ENCODE data around the gene MACROH2A2.
"Not testable (repeated sequence)": the region's sequence is repeated elsewhere in the genome, so short reads cannot be mapped to it uniquely, and the experiment has no call there.

Gene MACROH2A2

DNA sequence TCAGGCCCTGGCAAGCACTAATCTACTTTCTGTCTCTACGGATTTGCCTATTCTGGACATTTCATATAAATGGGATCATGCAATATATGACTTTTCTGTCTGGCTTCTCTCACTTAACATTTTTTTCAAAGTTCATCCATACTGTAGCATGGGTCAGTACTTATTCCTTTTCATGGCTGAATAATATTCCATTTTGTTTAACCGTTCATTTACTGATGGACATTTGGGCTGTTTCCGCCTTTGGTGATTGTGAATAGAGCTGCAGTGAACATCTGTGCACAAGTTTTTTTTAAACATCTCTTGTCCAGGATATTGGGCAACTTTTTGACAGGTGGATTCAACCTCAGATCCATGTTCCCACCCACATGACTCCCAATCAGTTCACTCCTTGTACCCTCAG, 49.0 kb downstream of the MACROH2A2 start:
- DNase-seq (ENCODE audit: low spot score) = no peak

DNA sequence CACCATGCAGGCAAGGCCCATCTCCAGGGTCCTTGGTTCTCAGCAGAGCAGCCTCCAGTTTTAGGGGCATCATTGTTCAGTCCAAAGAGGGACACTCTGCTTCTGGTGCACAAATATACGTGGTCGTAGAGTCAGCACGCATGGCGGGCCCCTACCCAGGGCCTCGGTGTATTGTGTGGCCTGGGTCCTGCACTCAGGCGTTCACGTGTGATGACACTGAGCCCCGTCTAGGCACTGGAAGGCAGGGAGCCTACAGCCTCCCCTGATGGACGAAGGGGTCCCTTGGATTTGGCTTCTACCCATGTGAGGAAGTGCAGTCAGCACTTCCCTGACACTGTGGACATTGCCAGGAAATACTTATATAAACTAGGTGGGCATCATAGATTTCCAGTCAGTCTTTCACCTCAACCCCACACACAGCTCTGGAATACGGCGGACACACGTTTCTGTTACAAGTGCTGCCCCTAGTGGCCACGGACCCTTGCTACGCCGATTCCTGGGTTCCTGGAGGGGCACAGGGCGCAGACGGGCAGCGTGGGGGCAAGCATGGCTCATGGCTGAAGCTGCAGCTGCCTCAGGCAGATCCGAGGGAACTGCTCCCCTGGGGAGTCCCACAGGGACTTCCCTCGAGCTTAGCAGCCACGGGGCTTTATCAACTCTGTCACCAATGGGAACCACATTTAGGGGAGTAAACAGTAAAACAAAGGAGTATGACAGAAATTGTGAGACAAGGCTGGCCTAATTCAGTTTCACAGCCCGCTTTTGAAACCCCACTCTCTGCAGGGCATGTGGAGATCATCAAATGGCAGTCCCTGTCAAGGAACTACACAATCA, 54.5 kb downstream of the MACROH2A2 start:
- DNase-seq (ENCODE audit: low spot score) = peak; percentile 10

- DNase-seq (ENCODE audit: low spot score) = no peak
Observed at GRCh38 chr10:70109064-70109729, 56.6 kb downstream of the MACROH2A2 start.

DNA sequence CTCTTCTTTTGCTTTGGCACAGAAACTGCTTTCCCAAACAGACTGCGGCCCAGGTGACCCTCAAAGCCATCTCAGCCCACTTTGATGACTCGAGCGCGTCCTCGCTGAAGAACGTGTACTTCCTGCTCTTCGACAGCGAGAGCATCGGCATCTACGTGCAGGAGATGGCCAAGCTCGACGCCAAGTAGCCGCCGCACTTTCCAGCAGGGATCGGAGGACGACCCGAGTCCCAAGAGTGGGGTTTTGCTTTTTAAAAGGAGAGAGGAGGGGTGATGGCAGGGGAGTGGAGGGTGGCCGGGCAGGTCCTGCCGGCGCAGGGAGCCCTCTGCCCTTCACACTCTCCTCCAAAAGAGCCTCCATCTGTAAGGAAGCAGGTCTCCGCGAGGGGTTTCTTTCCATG, 58.9 kb downstream of the MACROH2A2 start:
- no peak for DNase-seq (ENCODE audit: low spot score)

DNA sequence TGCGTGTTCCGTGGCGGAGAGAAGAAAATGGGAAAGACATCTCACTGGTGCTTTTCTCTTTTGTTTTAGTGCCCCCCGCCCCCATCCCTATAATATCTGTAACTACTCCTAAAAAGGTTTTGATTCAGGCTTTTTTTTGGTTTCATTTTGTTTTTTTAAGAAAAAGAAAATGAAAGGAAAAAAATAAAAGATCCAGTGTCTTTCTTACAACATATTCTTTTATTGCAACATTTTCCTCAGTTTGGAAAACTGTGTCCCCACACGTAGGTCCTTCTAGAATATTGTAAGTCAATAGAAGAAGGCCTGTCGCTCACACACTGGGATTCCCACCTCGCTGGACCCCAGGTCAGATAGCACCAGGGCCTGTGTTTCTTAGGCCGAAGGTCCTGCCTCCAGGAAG, 59.4 kb downstream of the MACROH2A2 start:
- no peak for DNase-seq (ENCODE audit: low spot score)

GRCh38 chr10:70114902-70115301, 62.3 kb downstream of the MACROH2A2 start:
- DNase-seq (ENCODE audit: low spot score) = no peak

DNA sequence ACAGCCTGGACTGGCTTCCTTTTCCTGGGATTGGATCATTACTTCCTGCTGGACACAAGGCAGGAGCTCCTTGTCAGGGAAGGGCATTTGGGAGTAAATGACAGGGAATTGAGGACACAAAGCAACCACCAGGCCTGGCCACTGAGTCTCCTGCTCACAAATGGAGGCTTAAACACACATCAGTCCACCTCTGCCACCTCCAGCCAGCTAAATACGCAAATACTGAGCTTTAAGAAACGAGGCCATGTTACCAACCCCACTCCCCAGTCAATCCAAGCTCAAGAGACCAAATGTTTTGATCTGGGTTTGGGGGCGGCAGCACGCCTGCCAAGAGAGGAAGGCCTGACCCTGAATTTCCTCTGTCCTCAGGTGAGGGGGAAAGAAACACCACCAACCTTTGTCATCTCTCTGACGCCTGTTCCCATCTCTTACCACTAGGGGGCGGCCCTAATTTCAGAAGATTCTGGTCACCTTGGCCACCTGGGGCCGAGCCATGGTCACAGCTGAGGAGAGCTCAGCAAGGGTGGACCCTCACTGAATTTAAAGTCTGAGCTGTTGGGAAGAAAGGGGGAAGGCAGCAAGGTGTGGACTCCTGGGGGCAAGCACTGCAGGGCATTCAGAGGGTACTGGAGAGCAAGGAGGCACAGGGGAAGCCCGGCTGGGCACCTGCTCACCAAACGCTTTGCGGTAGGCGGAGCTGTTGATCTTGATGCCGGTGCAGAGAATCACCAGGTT, 63.5 kb downstream of the MACROH2A2 start:
- peak; percentile 68 for DNase-seq (ENCODE audit: low spot score)

GRCh38 chr10:70117646-70118045, 65.0 kb downstream of the MACROH2A2 start:
- DNase-seq (ENCODE audit: low spot score) = no peak

DNA sequence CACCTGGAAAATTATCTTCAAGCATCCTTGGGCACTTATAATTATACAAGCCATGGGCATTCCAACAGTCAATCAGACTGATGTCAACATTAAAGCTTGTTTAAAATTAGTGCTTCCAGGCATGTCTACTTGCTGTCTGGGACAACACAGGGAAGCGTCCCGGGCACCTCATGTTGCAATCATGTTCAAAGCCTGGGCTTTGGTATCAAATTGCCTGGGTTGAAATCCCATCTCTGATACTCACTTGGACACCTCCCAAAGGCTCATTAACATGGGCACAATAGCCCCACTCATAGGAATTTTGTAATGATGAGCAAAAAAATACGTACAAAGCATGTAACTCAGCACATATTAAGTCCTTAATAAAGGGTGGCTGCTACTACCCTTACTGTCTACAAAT, 65.5 kb downstream of the MACROH2A2 start:
- DNase-seq (ENCODE audit: low spot score) = no peak

GRCh38 chr10:70119197-70119596, 66.6 kb downstream of the MACROH2A2 start:
- no peak for DNase-seq (ENCODE audit: low spot score)

- DNase-seq (ENCODE audit: low spot score) = no peak
Observed at GRCh38 chr10:70119623-70120022, 67.0 kb downstream of the MACROH2A2 start.

- no peak for DNase-seq (ENCODE audit: low spot score)
Observed at GRCh38 chr10:70120417-70120816, 67.8 kb downstream of the MACROH2A2 start.

DNA sequence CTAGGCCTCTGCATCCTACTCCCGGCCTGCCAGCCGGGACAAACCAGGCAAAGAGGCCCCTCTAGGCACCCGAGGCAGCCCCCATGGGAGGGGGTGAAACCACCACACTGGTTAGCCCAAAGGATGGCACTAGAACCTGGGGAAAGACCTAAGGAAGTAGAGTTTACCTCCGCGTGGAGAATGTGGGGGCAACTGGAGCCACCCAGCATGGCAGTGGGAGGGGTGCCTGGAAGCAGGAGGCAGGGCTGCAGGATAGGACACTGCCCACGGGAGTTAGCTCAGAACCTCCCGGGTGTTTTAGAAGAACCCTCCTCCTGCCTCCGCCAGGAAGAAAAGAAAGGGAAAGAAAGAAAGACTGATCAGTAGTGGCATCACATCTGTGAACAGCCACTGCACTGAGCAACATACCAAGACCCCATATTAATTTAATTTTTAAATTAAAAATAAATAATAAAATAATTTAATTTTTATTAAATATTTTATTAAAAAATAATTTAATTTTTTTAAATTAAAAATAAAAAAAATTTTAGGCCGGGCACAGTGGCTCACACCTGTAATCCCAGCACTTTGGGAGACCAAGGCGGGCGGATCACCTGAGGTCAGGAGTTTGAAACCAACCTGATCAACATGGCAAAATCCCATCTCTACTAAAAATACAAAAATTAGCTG, 68.8 kb downstream of the MACROH2A2 start:
- DNase-seq (ENCODE audit: low spot score) = no peak

- no peak for DNase-seq (ENCODE audit: low spot score)
Observed at GRCh38 chr10:70122742-70123141, 70.1 kb downstream of the MACROH2A2 start.

- not testable (repeated sequence) for DNase-seq (ENCODE audit: low spot score)
Observed at GRCh38 chr10:70123166-70123565, 70.5 kb downstream of the MACROH2A2 start.

GRCh38 chr10:70123817-70124216, 71.2 kb downstream of the MACROH2A2 start:
- no peak for DNase-seq (ENCODE audit: low spot score)

DNA sequence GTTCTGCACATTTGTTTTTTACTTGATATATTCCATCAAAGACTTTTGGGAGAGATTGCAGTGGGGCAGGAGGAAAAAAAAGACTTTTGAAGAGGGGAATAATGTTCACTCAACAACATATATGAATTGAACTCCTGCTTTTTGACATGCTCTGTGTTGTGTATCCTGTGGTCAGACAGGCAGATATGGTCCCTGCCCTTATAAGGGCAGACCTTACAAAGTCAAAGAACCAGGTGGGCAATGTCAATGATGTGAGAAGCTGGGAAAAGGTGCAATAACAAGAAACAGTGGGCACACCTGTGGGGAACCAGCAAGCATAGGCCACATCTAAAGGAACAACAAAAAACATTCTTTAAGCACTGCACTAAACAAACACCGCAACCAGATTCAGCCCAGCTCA, 71.8 kb downstream of the MACROH2A2 start:
- no peak for DNase-seq (ENCODE audit: low spot score)

GRCh38 chr10:70124918-70125317, 72.3 kb downstream of the MACROH2A2 start:
- DNase-seq (ENCODE audit: low spot score) = no peak

DNA sequence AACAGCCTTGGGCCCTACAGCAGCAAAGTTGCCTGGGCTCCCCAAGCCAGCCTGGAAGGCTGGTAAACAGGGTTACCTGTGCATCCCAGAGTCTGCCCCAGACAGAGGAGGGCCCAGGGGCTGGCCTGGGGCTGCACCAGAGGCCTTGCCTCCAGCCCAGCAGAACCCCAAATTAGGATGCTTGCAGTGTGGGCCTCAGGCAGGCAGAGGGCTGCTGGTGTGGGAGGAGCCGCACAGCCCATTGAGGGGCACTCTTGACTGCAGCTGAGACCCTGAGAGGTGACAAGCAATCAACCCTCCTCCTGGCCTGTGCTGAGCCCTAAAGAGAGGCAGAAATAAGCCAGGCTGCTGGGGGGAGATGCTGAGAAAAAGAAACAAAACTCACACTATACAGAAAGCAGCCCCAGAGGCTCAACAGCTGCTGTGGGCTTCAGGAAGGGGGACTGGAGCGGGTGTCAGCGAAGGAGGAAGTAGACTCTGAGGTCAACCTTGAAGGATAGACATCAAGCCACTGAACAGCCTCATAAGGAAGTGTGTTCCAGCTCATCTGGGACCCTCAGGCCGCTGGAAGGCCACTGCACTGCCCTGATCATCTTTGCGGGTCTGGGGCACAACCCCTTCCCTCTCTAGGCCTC, 73.4 kb downstream of the MACROH2A2 start:
- DNase-seq (ENCODE audit: low spot score) = no peak

DNA sequence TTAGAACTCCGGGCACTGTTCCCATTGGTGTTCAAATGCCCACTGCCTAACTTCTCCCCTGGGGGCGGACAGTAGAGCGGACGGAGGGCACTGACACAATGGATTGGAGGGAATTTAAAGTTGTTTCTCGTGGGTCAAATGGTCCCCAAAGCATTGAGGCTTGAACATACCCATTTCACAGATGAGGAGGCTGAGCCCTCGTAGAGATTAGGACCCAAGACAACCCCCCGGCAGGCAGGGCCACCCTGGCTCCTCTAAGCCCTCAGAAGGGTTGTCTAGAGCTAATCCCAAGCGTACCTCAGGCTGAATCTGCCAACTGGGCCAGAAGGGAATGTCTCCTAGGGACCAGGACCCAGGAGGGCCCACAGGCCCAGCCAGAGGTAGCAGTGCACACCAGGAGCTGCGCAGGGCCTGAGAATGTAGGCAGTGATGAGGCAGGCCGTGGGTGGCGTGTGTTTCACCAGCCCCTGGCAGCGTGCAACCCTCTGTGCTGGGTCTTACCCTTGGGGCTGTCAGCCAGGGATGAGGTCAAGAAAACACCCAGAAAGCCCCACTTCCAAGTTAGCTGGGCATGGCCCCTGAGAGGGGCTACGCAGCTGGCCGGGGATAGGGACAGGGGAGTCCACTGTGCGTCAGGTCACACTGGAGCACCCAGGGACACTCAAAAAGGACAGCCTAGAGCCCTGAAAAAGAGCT, 74.2 kb downstream of the MACROH2A2 start:
- DNase-seq (ENCODE audit: low spot score) = no peak

- no peak for DNase-seq (ENCODE audit: low spot score)
Observed at GRCh38 chr10:70130878-70131559, 78.4 kb downstream of the MACROH2A2 start.

Measured in hematopoietic multipotent progenitor cell treated with erythropoietin and hydrocortisone succinate and interleukin-3 and kit ligand, for 15 days (in vitro differentiated cells).